ENCODE results near the gene CARHSP1. TPM values are rescaled to one million over a fixed set of nuclear protein-coding genes. Genes with fewer than 3 reads are reported as not detected.

The CARHSP1 gene
- total RNA-seq, 1 experiment from 2014 or later, result 79.7 TPM

- Histone ChIP-seq H3K9ac (ENCODE audit: low read length) (no peak overlapping the region), H3K4me1 (ENCODE audit: control insufficient read depth in 1 of 2, insufficient read depth in 2 of 2, low read length in 2 of 2) (no peaks in the 10 kb centered on the region; a peak in 1 of 4 replicates), H3K79me2 (ENCODE audit: insufficient read depth, low read length) (peaks cover 3% of the 10 kb centered on the region; the same call in 1 of the 2 replicates), H3K4me3 (replicated peaks in 1 of 2; ENCODE audit: low read depth in 1 of 2, low read length in 2 of 2) (no peak overlapping the region), H3K9me2 (ENCODE audit: insufficient read depth) (no peaks in the 10 kb centered on the region), H3K36me3 (ENCODE audit: control insufficient read depth in 1 of 2, insufficient read depth in 2 of 2, low read length in 2 of 2) (peaks cover 29 to 57% of the 10 kb centered on the region in 2 experiments; a peak in 3 of 4 replicates), H3K9me3 (ENCODE audit: control insufficient read depth in 1 of 2, insufficient read depth in 1 of 2, low read depth in 1 of 2, low read length in 2 of 2) (no peaks in the 10 kb centered on the region), H2AFZ (ENCODE audit: low read depth, low read length, poor library complexity, severe bottlenecking) (no peak overlapping the region), H4K20me1 (ENCODE audit: insufficient read depth) (no peaks in the 10 kb centered on the region), H3K27ac (ENCODE audit: low read depth, low read length) (no peak overlapping the region), H3K4me2 (ENCODE audit: low read length) (no peak overlapping the region), H3K27me3 (ENCODE audit: insufficient read depth, low read length) (no peaks in the 10 kb centered on the region)
- BruUV-seq (replicated peaks), result no TSS peak
- ChIA-PET RAD21 (ENCODE audit: low non-redundant PET in 1 of 2, low total read pairs in 2 of 2, uncharacterized antibody in 2 of 2, unreplicated experiment in 2 of 2) (no interaction called here), POLR2A (interaction anchor here (0.7 to 1.5 kb wide), 2 partner anchors 16 to 23 kb away, joined by 3 to 4 read pairs; partner anchors contain the start of gene CARHSP1), CTCF (no interaction called here)
- ATAC-seq, result no peak
- no peak for DNase-seq (ENCODE audit: low read depth, low spot score)
- intact Hi-C loops (cut with micrococcal nuclease), result no loop called here
- no peak for TF ChIP-seq RAD21 (IDR thresholded peaks at IDR 0.05; ENCODE audit: low read depth)
- TF ChIP-seq CBX3 (IDR thresholded peaks at IDR 0.05; ENCODE audit: low read depth), result no peak
- no peak for TF ChIP-seq SP1 (IDR thresholded peaks at IDR 0.05; ENCODE audit: low read depth)
- no peak for TF ChIP-seq EZH2 (IDR thresholded peaks at IDR 0.05)
- no peak for TF ChIP-seq POLR2A (IDR thresholded peaks at IDR 0.05; ENCODE audit: borderline replicate concordance, extremely low read depth, insufficient read depth, insufficient read length)
- no peak for TF ChIP-seq REST (IDR thresholded peaks at IDR 0.05; ENCODE audit: low read depth)
- no peak for TF ChIP-seq ZBTB33 (IDR thresholded peaks at IDR 0.05; ENCODE audit: extremely low read depth, insufficient replicate concordance, low read length)
- no peak for TF ChIP-seq ZNF274 (IDR thresholded peaks at IDR 0.05; ENCODE audit: low read depth, low read length)
- TF ChIP-seq JUND (IDR thresholded peaks at IDR 0.05), result no peak
- no peak for TF ChIP-seq ZFX (IDR thresholded peaks at IDR 0.05)
- TF ChIP-seq TCF7L2 (IDR thresholded peaks at IDR 0.05; ENCODE audit: borderline replicate concordance, extremely low read depth, insufficient read depth, insufficient read length), result no peak
- TF ChIP-seq SRF (IDR thresholded peaks at IDR 0.05; ENCODE audit: low read depth), result no peak
- no peak for TF ChIP-seq MAX (IDR thresholded peaks at IDR 0.05)
- no peak for TF ChIP-seq ATF3 (IDR thresholded peaks at IDR 0.05)
- TF ChIP-seq CTCF (IDR thresholded peaks at IDR 0.05 in 2 of 3, conservative IDR thresholded peaks at IDR 0.05 in 1 of 3; ENCODE audit: borderline replicate concordance in 1 of 3, insufficient read depth in 1 of 3, low read depth in 2 of 3, low read length in 2 of 3), result no peak
- no peak for TF ChIP-seq ELF1 (IDR thresholded peaks at IDR 0.05; ENCODE audit: borderline replicate concordance, low read depth)
Observed at GRCh38 chr16:8852534-8852933, 16.3 kb downstream of the CARHSP1 start.
